HCT116 (cell line): Measurements from ENCODE around the gene LRP1B. TPM values are rescaled to one million over a fixed set of nuclear protein-coding genes. Genes with fewer than 3 reads are reported as not detected.

Experiments
- ATAC-seq: fragments of 200-7000 bp; cut with Tn5 transposase; 2 replicates; pipeline ENCODE4 v1.9.1; 2020; ENCODE audit warnings: mild to moderate bottlenecking, moderate library complexity
- BruUV-seq: library from RNA; stranded (reverse); fragments of 400-500 nt; replicated peaks from 2 replicates; lab custom pipeline; 2021; lab: Mats Ljungman, UMichigan
- CTCF ChIA-PET: fragments of 300-600 bp; sonication (Branson Sonifier 250); formaldehyde crosslinking; loops from one replicate; lab custom pipeline; 2021; ENCODE audit warnings: antibody characterized with exemption; lab: Charles Lee
- POLR2A ChIA-PET: fragments of 300-600, 350-600 bp; sonication (Branson Sonifier 250); formaldehyde crosslinking; loops from one replicate; lab custom pipeline; 2021; ENCODE audit warnings: antibody characterized with exemption; lab: Charles Lee
- RAD21 ChIA-PET, 2 experiments: fragments of 300-600 bp; sonication (Branson Sonifier 250); formaldehyde crosslinking; loops; one replicate each; lab custom pipeline; 2023; ENCODE audit warnings: low total read pairs in 2 of 2; ENCODE audit not compliant: uncharacterized antibody in 2 of 2, unreplicated experiment in 2 of 2, low non-redundant PET in 1 of 2; lab: Charles Lee
- DNase-seq: peaks from one replicate; pipeline ENCODE4 v3.0.0-alpha.2; 2010; ENCODE audit warnings: low read depth, low spot score
- H2AFZ ChIP-seq: fragments of 200-600 bp; shearing (Covaris generic), sonication (generic); 2 replicates; pipeline ENCODE4 v1.6.1; 2017; ENCODE audit warnings: low read depth, mixed run types, mixed read lengths, antibody characterized with exemption, low read length; ENCODE audit not compliant: poor library complexity, severe bottlenecking
- H3K27ac ChIP-seq: 2 replicates; pipeline ENCODE4 v1.5.1; 2012; ENCODE audit warnings: low read depth, low read length
- H3K27me3 ChIP-seq: fragments of 200-600 bp; sonication (generic); 2 replicates; pipeline ENCODE4 v1.6.1; 2016; ENCODE audit warnings: mixed run types, low read length, mixed read lengths; ENCODE audit not compliant: insufficient read depth
- H3K36me3 ChIP-seq, 2 experiments: fragments of 200-500 bp in 1 of 2; fragments of 200-600 bp in 1 of 2; sonication (Bioruptor generic) in 1 of 2; sonication (generic) in 1 of 2; 2 replicates each; pipeline versions ENCODE4 v1.5.1 to v1.6.1; 2014 to 2016; ENCODE audit warnings: low read length in 2 of 2, inconsistent platforms in 1 of 2, mixed read lengths in 1 of 2, mixed run types in 1 of 2; ENCODE audit not compliant: insufficient read depth in 2 of 2, control insufficient read depth in 1 of 2
- H3K4me1 ChIP-seq, 2 experiments: fragments of 200-600 bp in 1 of 2; sonication (generic) in 1 of 2; 2 replicates each; pipeline versions ENCODE4 v1.5.1 to v1.6.1; 2012 to 2017; ENCODE audit warnings: low read length in 2 of 2, inconsistent platforms in 1 of 2, mild to moderate bottlenecking in 1 of 2, mixed read lengths in 1 of 2, mixed run types in 1 of 2, moderate library complexity in 1 of 2; ENCODE audit not compliant: insufficient read depth in 2 of 2, control insufficient read depth in 1 of 2
- H3K4me2 ChIP-seq: fragments of 200-600 bp; sonication (generic); 2 replicates; pipeline ENCODE4 v1.6.1; 2017; ENCODE audit warnings: mixed run types, low read length, mixed read lengths
- H3K4me3 ChIP-seq, 2 experiments: fragments of 200-600 bp in 1 of 2; sonication (generic) in 1 of 2; replicated peaks in 1 of 2; 2 replicates each; pipeline ENCODE4 v1.5.1; 2011 to 2016; ENCODE audit warnings: low read length in 2 of 2, control low read depth in 1 of 2, low read depth in 1 of 2, mild to moderate bottlenecking in 1 of 2, mixed read lengths in 1 of 2, mixed run types in 1 of 2
- H3K79me2 ChIP-seq: fragments of 200-600 bp; sonication (generic); 2 replicates; pipeline ENCODE4 v1.6.1; 2017; ENCODE audit warnings: mild to moderate bottlenecking, mixed run types, low read length, moderate library complexity, mixed read lengths; ENCODE audit not compliant: insufficient read depth
- H3K9ac ChIP-seq: fragments of 200-600 bp; sonication (generic); 2 replicates; pipeline ENCODE4 v1.6.1; 2016; ENCODE audit warnings: low read length, mixed read lengths
- H3K9me2 ChIP-seq: fragments of 200-600 bp; sonication (generic), shearing (Covaris generic); 2 replicates; pipeline ENCODE4 v1.6.1; 2017; ENCODE audit warnings: mixed run types, mild to moderate bottlenecking, moderate library complexity; ENCODE audit not compliant: insufficient read depth
- H3K9me3 ChIP-seq, 2 experiments: fragments of 200-500 bp in 1 of 2; fragments of 200-600 bp in 1 of 2; sonication (Bioruptor generic) in 1 of 2; sonication (generic) in 1 of 2; 2 replicates each; pipeline ENCODE4 v1.6.1; 2014 to 2017; ENCODE audit warnings: low read length in 2 of 2, mixed read lengths in 2 of 2, inconsistent platforms in 1 of 2, low read depth in 1 of 2, mild to moderate bottlenecking in 1 of 2, mixed run types in 1 of 2, moderate library complexity in 1 of 2; ENCODE audit not compliant: control insufficient read depth in 1 of 2, insufficient read depth in 1 of 2
- H4K20me1 ChIP-seq: fragments of 200-600 bp; sonication (generic), shearing (Covaris generic); 2 replicates; pipeline ENCODE4 v1.6.1; 2017; ENCODE audit warnings: mixed run types, mild to moderate bottlenecking, moderate library complexity; ENCODE audit not compliant: insufficient read depth
- CEBPB ChIP-seq: IDR thresholded peaks from 2 replicates; pipeline ENCODE4 v1.6.1; 2012; ENCODE audit warnings: low read depth
- EGR1 ChIP-seq: IDR thresholded peaks from 2 replicates; pipeline ENCODE4 v1.6.1; 2012; ENCODE audit warnings: low read depth
- ELF1 ChIP-seq: IDR thresholded peaks from 2 replicates; pipeline ENCODE4 v1.6.1; 2012; ENCODE audit warnings: low read depth, borderline replicate concordance
- EZH2 ChIP-seq: fragments of 200-600 bp; sonication (generic); IDR thresholded peaks from 2 replicates; pipeline ENCODE4 v1.6.1; 2017; ENCODE audit warnings: antibody characterized with exemption, mixed run types
- JUND ChIP-seq: IDR thresholded peaks from 2 replicates; pipeline ENCODE4 v1.6.1; 2012
- POLR2AphosphoS5 ChIP-seq: IDR thresholded peaks from 2 replicates; pipeline ENCODE4 v1.6.1; 2011; ENCODE audit warnings: mild to moderate bottlenecking, low read depth, low read length, moderate library complexity
- REST ChIP-seq: IDR thresholded peaks from 2 replicates; pipeline ENCODE4 v1.6.1; 2012; ENCODE audit warnings: low read depth
- YY1 ChIP-seq: IDR thresholded peaks from 2 replicates; pipeline ENCODE4 v1.6.1; 2011; ENCODE audit warnings: low read length, low read depth, moderate library complexity, mild to moderate bottlenecking; ENCODE audit not compliant: insufficient replicate concordance; ENCODE audit errors: extremely low read depth
- ZBTB33 ChIP-seq: IDR thresholded peaks from 2 replicates; pipeline ENCODE4 v1.6.1; 2011; ENCODE audit warnings: mild to moderate bottlenecking, low read length, moderate library complexity; ENCODE audit not compliant: insufficient replicate concordance; ENCODE audit errors: extremely low read depth
- intact Hi-C: fragments of 100-400 bp; cut with micrococcal nuclease; formaldehyde crosslinking; loops from 2 replicates; pipeline ENCODE4 v1.10.0; 2022
- total RNA-seq: library from RNA; stranded (reverse); gene quantifications from one replicate; pipeline ENCODE4 v1.2.1, GENCODE V29; 2021; ENCODE audit not compliant: unreplicated experiment
- TF ChIP-seq, protein P1 (sequence below), 3 experiments: fragments of 200-600 bp in 1 of 3; sonication (generic) in 1 of 3; IDR thresholded peaks in 2 of 3; conservative IDR thresholded peaks in 1 of 3; 2 replicates each; pipeline ENCODE4 v1.5.1; 2012 to 2017; ENCODE audit warnings: low read depth in 2 of 3, low read length in 2 of 3, antibody characterized with exemption in 1 of 3, borderline replicate concordance in 1 of 3, control low read depth in 1 of 3, mild to moderate bottlenecking in 1 of 3, mixed read lengths in 1 of 3, mixed run types in 1 of 3, moderate library complexity in 1 of 3; ENCODE audit not compliant: insufficient read depth in 1 of 3

Gene LRP1B
- total RNA-seq, 1 experiment from 2014 or later, result 0.34 TPM

DNA sequence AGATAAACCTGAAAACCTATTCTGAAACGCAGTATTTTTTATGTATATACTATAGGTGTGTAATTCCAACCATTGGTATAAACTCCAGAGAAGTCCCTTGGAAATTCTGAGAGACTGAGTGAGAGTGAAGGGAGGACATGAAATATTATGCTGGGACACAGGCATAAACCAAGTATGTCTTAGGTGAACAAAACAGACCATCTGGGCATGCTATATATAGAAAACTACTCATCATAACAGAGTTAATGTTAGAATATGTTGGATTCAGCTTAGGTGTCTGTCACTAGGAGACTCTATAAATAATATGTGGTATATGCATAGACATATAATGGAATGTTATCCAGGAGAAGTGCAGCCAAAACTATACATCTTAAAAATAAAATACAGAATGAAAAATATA is 282.6 kb downstream of the LRP1B start:
- RAD21 ChIA-PET, result no interaction called here
- Histone ChIP-seq H3K9me3 (no peaks in the 10 kb centered on the region), H3K4me1 (no peaks in the 10 kb centered on the region), H3K9me2 (no peaks in the 10 kb centered on the region), H3K4me3 (no peak overlapping the region), H3K36me3 (no peaks in the 10 kb centered on the region), H3K4me2 (no peak overlapping the region), H3K9ac (no peak overlapping the region), H4K20me1 (no peaks in the 10 kb centered on the region), H3K27me3 (no peaks in the 10 kb centered on the region), H2AFZ (no peak overlapping the region), H3K27ac (no peak overlapping the region), H3K79me2 (no peaks in the 10 kb centered on the region)
- CTCF ChIA-PET, result no interaction called here
- POLR2A ChIA-PET, result no interaction called here
- intact Hi-C loops, result no loop called here
- DNase-seq, result no peak
- no peak for ATAC-seq
- no TSS peak for BruUV-seq
- TF ChIP-seq YY1 (no peak), JUND (no peak), EZH2 (no peak), ZBTB33 (no peak), POLR2AphosphoS5 (no peak), ELF1 (no peak), CEBPB (no peak), EGR1 (no peak), REST (no peak)
- TF ChIP-seq, protein P1, sequence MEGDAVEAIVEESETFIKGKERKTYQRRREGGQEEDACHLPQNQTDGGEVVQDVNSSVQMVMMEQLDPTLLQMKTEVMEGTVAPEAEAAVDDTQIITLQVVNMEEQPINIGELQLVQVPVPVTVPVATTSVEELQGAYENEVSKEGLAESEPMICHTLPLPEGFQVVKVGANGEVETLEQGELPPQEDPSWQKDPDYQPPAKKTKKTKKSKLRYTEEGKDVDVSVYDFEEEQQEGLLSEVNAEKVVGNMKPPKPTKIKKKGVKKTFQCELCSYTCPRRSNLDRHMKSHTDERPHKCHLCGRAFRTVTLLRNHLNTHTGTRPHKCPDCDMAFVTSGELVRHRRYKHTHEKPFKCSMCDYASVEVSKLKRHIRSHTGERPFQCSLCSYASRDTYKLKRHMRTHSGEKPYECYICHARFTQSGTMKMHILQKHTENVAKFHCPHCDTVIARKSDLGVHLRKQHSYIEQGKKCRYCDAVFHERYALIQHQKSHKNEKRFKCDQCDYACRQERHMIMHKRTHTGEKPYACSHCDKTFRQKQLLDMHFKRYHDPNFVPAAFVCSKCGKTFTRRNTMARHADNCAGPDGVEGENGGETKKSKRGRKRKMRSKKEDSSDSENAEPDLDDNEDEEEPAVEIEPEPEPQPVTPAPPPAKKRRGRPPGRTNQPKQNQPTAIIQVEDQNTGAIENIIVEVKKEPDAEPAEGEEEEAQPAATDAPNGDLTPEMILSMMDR (IDR thresholded peaks at IDR 0.05 in 2 of 3, conservative IDR thresholded peaks at IDR 0.05 in 1 of 3; ENCODE audit: borderline replicate concordance in 1 of 3, insufficient read depth in 1 of 3, low read depth in 2 of 3, low read length in 2 of 3), result no peak
